Stimulated activated CD4-positive, alpha-beta T cell treated with anti-CD3 and anti-CD28 coated beads, TNF-alpha, amount 100 ng/mL, for 4 hours (primary cell): ENCODE data around the gene STN1.

ENCODE experiments used
- DNase-seq, 3 experiments: peaks; one replicate each; pipeline ENCODE4 v3.0.0-alpha.2; 2020; ENCODE audit warnings: low read depth in 3 of 3

The STN1 gene

DNA sequence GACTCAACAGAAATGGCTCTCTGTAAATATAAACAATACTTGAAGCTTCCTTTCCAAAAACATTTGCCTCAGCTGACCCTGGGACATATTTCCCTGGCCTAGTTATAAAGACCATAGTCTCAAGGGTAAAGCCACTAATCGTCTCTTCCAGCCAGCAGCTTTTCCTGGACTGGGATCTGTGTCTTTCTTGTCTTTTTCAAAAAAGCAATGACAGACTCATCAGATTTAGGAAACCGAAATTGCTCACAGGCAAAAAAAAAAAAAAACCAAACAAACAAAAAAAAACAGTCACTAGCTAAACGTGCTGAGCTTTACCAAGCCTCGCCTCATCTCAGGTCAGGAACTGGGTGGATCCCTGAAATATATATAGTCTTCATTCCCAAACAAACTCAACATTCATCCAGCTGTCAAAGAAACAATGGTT, 23.5 kb downstream of the STN1 start:
- no peak for DNase-seq

DNA sequence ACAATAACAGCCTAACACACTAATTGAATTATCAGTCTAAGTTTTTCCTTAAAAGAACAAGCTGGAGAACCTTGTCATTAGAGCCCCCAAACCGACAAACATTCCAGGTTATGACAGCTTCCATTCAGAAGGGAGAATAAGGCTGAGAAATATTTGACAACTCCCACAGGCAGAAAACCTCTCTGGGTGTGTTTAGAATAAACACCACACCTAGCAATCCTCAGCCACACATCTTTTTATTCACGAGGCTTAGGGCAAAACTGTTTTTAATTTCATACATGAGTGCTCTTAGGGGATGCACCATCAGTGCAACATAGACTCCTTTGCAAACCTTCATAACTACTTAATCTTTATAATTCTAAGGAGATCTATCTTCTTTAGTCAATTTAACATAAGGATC, 24.2 kb downstream of the STN1 start:
- no peak for DNase-seq

DNA sequence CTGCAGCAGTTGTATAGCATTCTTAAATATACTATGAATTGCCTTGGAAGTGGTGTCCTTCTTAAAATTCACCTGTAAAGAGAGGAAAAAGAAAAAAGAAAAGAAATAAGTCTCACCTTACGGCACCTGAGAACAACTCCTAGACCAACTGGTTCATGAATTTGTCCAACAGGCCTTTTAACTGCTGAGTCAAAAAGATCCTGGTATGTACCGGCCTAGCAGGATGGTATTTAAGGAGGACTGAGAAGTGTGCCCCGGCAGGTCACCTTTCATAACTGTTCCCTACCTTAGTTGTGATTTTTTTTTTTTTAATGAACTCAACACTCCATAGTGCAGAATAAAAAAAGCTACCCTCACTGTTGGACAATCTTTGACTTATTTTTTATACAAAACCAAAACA, 25.8 kb downstream of the STN1 start:
- no peak for DNase-seq

DNA sequence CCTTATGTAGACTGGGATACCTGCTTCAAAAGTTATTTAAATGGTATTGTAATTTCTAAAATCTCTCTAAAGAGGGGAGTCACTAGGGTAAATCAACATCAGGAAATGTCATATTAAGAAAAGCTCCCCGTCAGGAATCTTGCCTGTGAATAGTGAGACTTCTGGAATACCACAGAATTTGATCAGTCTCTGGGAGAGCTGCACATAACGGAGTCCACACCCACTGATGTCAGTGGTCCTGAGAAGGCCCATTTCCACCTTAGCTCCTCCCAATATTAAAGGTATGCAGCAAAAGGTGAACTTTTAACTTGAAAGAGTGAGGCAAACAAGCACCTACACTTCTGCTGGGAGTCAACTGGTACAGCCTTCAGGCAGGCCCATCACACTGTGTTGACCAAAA, 27.3 kb downstream of the STN1 start:
- no peak for DNase-seq

DNA sequence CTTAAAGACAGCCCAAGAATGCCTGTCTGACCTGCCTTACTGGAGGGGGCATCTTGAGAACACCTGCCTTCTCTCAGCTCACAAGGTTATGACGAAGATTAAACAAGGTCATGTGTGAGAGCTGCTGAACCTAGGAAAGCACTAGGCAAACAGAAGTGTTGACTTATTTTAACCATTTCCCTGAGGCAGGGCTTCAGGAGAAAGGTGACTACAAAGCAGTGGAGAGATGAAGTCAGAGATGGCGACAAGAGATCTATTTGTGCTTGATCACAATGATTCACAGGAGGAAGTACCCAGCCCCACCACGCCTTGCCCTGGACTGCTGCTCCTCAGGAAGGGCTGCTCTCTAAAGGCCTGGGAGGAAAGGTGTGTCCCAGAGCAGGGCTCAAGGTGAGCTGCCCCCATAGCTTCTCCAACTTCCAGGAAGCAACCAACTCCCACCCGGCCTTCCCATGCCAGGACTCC, 27.8 kb downstream of the STN1 start:
- no peak for DNase-seq

DNA sequence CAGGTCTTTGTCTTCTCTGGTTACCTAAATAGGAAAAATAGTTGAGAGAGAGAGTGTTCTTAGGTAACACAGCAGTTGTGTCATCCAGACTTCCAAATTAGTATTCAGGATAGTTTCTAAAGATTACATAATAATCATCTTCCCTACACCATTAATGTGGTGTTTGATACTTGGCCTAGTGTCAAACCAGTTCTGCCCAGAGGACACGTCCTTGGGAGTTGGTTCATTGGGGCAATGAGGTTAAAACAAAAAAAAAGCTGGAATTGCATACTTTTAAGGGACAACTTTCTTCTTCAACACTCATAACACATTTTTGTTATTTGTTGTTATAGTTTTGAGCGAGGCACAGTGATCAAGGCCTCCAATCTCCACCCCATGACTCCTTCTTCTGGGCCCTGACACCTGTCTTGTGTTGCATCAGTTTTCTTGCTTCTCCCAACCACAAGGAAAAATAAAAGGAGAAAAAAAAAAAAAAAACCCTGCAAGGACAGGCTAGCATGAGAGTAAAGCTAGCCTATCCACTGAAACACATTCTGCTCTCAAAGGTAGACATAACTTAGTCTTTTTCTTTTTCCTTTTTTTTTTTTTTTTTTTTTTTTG, 28.8 kb downstream of the STN1 start:
- no peak for DNase-seq

DNA sequence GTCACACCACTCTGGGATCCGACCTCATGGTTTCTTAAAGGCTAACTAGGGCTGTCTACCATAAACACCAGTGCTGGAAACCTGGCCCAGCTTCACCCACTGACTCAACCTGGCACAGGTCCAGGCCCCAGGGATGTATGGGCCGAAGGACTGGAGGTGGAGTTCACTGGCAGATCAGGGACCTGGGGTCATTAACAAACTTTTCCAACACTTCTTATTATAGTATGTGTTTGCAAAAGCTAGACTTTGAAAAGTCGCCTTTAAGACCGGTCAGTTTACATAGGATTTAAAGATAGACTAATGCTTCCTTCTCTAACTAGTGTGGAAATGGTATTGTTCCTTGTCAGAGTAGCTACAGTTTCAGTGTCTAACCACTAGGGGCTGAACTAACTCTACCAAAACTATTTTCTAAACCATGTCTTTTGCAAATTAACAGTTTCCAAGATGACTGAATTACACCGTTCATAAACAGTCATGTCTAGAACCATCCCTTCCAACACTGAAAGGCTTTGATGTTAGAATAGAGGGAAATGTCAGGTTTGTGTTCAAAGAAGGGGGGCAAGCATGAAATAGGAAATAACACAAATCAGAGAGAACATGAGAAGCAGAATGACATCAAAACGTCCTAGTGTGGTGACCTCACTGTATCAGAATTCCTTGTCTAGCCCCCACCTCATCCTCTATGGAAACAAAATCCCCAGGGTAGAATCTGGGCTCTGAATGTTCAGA, 29.7 kb downstream of the STN1 start:
- no peak for DNase-seq

DNA sequence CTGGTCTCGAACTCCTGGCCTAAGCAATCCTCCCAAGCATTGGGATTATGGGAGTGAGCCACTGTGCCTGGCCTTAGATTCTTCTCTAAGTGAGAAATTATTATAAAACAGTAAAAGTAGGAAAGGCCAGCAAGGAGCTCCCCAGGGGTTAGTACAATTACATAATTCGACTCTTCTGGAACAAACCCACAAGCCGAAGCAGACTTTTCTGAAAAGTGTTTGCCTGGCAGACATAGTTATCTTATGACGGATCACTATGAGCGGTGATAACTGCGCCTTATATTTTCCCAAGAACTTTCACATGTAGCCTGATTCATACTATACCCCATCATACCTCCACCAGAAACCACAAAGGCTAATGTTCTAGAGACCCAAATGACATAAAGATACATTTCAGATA, 32.4 kb downstream of the STN1 start:
- DNase-seq, result no peak

DNA sequence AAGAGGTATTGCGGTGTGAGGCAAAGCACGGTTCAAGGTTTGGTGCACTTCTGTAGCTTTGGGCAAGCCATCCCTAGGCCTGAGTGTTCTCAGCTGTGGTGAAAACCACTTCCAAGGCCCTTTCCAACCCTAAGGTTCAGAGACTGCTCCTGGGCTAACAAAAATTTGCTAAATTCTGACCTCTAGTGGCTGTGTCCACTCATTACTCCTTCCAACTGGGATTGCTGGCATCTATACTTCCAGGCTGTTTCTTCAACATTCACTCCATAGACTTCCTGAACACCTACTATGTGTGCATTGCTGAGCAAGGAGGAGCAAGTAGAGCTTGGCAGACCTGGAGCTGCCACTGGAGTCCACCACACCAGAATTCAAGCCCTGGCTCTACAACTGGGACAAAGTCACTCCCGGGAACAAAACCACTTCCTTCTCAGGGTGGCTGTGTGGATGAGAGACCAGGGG, 33.3 kb downstream of the STN1 start:
- DNase-seq, result no peak

DNA sequence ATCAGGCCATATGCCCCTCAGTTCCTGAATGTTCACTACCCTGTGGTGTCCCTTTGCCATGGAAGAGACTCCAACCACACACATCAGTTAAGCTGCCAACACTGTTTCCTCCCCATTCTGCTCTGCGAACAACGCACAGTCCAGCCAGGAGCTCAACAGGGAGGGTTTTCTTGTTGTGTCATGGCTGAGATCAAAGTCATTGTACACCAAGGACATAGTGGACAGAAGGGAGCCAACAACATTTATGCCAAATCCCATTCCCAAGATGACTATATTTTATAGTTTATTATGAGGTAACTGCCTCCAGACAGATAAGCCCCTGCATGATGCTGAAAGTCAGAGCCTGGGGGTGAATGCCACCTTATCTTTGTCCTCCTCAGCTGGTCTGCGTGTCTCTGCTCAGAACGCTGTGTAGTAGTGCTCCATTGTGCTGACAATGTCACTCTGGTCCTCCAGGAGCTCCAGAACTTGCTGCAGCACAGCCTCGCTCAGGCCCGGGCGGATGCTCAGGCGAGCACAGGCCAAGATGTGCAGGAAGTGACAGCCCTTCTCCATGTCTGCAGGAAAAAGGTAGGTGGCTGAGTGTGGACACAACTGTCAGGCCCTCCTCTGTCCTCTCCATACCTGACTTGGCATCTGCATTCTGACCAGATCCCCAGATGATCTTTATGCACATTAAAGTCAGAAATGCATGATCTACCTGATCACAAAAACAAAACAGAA, 35.5 kb downstream of the STN1 start:
- DNase-seq, result no peak

DNA sequence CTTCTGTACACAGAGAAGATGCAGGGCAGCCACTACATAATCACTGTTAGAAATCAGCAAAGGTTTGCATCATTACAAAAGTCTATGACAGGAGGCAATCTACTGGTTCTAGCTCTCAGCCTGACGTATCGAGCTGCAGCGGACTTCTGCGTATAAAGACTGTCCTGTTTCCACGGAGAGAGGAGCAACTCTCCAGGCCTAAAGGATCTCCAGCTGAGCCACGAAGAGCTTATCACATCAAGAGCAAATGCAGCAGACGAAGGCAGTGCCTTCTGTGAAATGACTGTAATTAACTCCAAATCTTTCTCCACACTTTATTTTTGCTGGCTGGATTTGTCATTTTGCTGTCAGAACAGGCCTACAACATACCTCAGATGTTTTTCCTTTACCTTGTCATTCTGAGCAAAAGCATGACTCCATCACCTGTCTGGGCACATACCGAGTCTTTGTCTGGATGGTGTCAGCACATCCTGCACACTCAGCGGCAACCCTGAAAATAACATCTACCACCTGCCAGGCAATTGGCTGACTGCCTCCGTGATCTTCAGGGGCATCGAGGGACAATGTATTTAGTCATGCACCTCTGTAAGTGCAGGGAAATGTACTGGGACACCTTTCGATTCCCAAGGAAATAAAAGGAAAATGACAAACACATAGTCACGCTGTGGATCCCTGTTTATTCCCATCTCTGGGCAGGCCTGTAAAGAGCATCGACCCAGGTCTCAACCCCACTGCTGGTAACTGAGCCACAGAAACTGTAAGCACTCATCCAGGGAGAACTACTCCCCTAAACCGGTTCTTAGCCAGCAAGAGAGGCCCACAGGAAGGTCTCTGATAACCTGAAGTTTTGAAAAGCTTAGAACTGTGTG, 36.3 kb downstream of the STN1 start:
- no peak for DNase-seq

DNA sequence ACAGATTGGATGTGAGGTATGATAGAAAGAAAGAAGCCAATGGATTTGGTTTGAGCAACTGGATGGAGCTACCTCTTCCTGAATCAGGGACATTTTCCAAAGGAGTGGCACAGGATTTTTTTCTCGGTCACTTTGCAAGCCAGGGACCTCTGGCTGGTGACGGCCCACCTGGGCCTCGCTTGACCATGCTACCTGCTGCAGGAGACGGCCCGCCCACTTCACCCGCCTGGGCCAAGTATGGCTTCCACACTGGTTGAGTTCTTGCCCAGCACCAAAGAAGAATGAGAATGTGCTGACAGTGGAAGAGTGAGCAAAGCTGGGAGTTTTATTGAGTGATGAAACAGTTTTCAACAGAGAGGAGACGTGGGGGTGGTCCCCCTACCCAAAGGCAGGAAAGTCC, 38.2 kb downstream of the STN1 start:
- no peak for DNase-seq

DNA sequence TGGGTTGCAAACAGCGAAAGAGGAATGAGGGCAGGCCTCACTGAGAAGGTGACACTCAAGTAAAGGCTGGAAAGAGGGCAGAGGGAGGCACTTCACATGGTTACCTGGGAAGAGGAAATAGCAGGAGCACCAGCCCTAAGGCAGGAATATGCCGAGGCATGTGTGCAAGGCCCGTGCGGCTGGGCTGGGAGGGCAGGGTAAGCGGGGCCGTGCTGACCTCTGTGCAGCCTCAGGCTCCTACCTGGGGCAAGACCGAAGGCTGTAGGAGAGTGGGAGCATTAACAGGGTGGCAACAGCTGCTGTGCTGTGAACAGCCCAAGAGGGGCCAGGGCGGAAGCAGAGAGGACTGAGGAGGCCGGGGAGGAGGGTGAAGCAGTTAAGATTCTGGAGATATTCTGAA, 38.6 kb downstream of the STN1 start:
- no peak for DNase-seq

DNA sequence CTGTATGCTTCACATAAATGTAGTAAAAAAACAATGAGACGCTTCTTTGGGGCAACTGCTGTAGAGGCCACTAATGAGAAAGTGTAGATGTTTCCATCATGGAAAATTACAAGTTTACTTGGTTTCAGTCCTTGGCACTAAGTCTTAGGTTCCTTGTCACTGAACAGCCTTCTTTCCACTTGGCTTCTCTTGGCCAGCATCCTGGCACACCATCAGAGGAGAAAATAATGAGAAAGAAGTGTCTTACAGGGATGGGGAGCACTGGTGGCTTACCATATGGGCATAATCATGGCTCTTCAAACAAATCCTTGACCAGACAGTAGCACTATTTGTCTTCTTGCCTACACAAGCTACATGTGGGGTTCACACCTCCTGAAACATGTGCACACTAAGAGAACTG, 40.1 kb downstream of the STN1 start:
- DNase-seq, result no peak

DNA sequence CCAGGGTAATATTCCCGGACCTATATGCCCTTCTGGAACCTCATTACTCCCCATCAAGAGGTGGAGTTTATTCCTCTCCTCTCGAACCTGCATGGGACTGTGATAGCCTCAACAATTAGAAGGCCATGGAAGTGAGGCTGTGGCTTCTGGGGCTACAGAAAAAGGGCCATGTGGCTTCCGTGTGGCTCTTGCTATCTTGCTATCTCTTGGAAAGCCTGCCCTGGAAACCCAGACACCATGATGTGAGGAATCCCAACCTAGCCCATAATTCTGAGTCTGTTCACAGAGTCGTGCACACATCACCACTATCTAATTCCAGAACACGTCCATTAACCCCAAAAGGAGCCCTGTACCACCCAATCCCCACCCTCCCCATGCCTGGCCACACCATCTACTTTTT, 41.8 kb downstream of the STN1 start:
- no peak for DNase-seq

DNA sequence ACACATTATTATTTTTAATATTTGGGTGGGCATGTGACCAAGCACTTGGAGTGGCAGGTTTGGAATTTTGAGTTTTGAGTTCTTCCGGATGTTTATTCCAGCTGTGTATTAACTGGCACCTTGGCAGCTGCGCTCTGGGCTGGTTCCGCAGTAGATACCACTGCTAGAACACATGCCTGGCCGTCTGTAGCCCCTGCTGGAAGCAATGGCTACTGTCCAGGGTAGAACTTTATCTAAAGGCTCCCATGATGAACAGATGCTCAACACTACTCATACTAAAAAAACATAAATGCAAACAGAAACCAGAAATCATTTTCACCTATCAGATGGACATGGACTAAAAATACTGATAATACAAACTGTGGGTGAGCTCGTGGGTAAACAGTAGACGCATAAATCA, 43.3 kb downstream of the STN1 start:
- no peak for DNase-seq

DNA sequence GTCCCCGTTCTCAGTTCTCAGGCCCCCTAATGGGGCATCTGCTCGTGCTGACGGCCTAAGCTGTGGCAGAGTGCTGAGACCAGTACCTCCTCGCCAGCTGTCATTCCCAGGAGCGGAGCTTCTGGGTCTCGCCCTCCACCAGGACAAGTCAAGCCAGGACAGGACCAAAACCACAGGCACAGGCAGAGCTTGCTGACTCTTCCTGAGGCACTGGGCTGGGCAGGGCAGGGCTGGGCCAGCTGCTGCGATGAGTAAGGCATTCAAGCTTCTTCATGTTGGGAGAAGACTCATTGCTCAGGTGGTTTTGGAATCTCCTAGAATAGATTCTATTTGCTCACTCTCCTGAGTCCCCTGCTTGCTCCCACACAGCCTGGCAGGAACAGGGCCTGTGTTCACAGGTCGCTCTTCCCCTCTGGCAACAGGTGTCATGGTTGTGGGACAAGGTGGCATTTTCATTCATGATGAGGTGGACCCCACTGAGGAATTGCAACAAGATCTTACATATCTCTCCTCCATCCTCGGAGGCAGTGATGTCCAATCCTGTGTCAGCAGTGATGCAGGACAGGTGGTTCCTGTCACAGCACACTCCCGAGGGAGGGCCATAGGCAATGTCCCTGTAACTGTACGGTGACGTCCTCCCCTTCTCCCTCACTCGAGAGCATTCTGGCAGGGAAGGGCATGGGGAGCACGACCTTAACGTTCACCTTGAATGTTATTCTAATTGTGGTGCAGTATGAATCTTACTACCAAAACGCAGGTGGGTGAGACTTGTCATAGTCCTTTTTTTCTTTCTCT, 45.6 kb downstream of the STN1 start:
- DNase-seq, result no peak

DNA sequence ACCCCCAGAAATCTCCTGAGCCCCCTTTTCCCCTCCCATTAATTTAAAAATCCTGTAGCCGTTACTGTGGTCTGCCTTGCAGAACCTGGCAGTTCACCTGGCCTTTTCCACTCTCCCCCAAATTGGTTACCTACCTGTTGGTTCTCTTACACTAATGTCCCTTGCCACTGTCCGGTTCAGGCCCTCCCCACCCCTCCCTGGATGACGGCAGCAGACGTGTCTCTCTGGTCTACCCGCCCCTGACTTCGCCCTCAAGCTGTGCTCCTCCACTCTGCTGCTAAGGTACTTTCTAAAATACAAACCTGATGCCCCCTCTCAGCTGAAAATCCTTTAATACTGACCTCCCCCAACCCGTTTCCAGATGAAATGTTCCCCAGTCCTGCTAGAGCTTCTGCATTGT, 47.0 kb downstream of the STN1 start:
- no peak for DNase-seq

DNA sequence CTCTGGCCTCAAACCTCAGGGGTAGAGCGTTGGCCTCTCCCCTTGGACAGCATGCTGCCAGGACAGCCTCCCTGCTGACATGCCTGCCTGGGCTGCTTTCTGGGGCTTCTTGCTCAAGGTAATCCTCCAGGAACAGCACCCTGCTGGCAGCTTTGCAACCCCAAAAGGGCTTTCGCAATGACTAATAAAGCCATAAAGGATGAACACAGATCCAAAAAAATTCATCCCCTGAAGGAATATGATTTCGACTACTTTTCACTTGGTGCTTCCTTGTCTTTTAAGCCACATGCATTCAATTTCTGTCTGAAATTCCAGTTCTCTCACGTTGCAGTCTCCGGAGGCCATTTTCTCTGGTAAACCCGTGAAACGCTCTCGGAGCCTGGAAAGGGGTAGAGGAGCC, 47.5 kb downstream of the STN1 start:
- no peak for DNase-seq

DNA sequence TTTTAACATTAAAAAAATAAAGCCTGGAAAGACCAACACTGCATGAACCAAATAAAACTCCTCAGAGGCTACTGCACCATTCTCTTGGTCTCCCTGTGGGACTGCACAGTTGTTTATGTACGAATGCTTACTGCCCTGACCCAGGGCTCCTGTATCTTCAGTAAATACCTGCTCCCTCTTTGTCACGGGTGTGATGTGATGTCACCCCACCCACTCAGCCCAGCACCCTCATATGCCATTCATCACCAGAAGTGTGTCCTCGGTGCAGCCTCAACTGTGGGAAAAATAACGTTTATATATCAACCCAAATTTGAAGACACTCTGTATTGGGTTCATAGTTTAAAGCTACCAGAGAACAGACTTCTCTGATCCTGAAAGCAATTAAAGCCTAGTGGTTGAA, 48.6 kb downstream of the STN1 start:
- DNase-seq, result no peak

DNA sequence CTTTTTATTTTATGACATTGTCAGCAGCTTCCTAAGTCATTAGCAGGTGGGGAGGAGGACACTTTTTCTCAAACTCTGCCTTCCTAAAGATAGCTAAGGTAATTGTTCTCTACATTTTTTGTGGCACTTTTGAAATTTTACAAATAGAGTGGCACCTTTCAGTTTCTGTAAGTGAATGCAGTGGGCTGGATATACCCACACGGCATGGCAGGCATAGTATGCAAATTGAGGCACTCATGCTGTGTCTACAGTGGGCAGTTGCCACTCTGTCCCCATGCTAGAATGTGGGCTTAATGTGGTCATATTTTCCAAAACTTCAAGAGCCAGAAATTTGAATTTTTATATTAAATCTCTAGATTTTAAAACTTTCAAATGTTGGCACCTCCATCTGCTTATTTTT, 49.8 kb downstream of the STN1 start:
- no peak for DNase-seq
